Measurements from ENCODE around the gene TAGLN3. TPM values are rescaled to one million over a fixed set of nuclear protein-coding genes. Genes with fewer than 3 reads are reported as not detected.
A peak's percentile ranks its signal among the peaks of the same experiment; 100 is the strongest.

TAGLN3 gene
- total RNA-seq, 1 experiment from 2014 or later = not detected

- no peaks in the 10 kb centered on the region; the same call in 1 of the 2 replicates for H3K4me1 ChIP-seq
- TF ChIP-seq CTCF (IDR thresholded peaks at IDR 0.05; ENCODE audit: insufficient read depth in 1 of 2, low read depth in 1 of 2, low read length in 1 of 2, severe bottlenecking in 1 of 2, unreplicated experiment in 1 of 2) = no peak
- H3K36me3 ChIP-seq (ENCODE audit: control insufficient read depth, insufficient read depth, low read length) = no peaks in the 10 kb centered on the region; the same call in 1 of the 2 replicates
- TSS peak; percentile 49 for BruUV-seq (replicated peaks)
- H3K27me3 Mint-ChIP-seq (ENCODE audit: insufficient read depth, unreplicated experiment) = no peaks in the 10 kb centered on the region
- intact Hi-C loops (cut with micrococcal nuclease; ENCODE audit: unreplicated experiment) = no loop called here
- H3K4me1 Mint-ChIP-seq (ENCODE audit: low read depth, unreplicated experiment) = peaks cover 7% of the 10 kb centered on the region
- H3K9me3 ChIP-seq = no peaks in the 10 kb centered on the region
- H3K36me3 Mint-ChIP-seq (ENCODE audit: insufficient read depth, unreplicated experiment) = no peaks in the 10 kb centered on the region
- H3K4me3 Mint-ChIP-seq (ENCODE audit: unreplicated experiment) = peak overlapping the region; percentile 84
- ChIA-PET POLR2A (interaction anchor here (1.0 to 1.5 kb wide), 7 partner anchors 10 to 241 kb away, joined by 3 to 7 read pairs (median 5); partner anchors contain the start of gene C3orf52), CTCF (interaction anchor here (1.0 to 2.0 kb wide), 9 partner anchors 9 to 402 kb away, joined by 3 to 25 read pairs (median 8); no protein-coding TSS in a partner anchor)
- peak overlapping the region; percentile 88 for H3K27ac Mint-ChIP-seq (ENCODE audit: unreplicated experiment)
- H3K27me3 ChIP-seq (replicated peaks; ENCODE audit: control insufficient read depth, insufficient read depth, low read length) = no peaks in the 10 kb centered on the region
- peak overlapping the region; percentile 79 for H3K4me3 ChIP-seq (ENCODE audit: low read depth, low read length)
- no peaks in the 10 kb centered on the region for H3K9me3 Mint-ChIP-seq (ENCODE audit: unreplicated experiment)
- DNase-seq = no peak
Measured at GRCh38 chr3:111979434-111980038, 19.2 kb upstream of the TAGLN3 start.

- H3K4me1 Mint-ChIP-seq (ENCODE audit: low read depth, unreplicated experiment) = peaks cover 7% of the 10 kb centered on the region
- TF ChIP-seq CTCF (IDR thresholded peaks at IDR 0.05; ENCODE audit: insufficient read depth in 1 of 2, low read depth in 1 of 2, low read length in 1 of 2, severe bottlenecking in 1 of 2, unreplicated experiment in 1 of 2) = no peak
- ChIA-PET CTCF (interaction anchor here (0.8 kb wide), 1 partner anchor 63 kb away, joined by 4 read pairs; no protein-coding TSS in a partner anchor), POLR2A (no interaction called here)
- no TSS peak for BruUV-seq (replicated peaks)
- H3K9me3 Mint-ChIP-seq (ENCODE audit: unreplicated experiment) = no peaks in the 10 kb centered on the region
- H3K4me3 Mint-ChIP-seq (ENCODE audit: unreplicated experiment) = no peak overlapping the region
- Histone ChIP-seq H3K27me3 (replicated peaks; ENCODE audit: control insufficient read depth, insufficient read depth, low read length) (no peaks in the 10 kb centered on the region), H3K9me3 (no peaks in the 10 kb centered on the region), H3K36me3 (ENCODE audit: control insufficient read depth, insufficient read depth, low read length) (no peaks in the 10 kb centered on the region; the same call in 1 of the 2 replicates), H3K4me1 (no peaks in the 10 kb centered on the region; the same call in 1 of the 2 replicates), H3K4me3 (ENCODE audit: low read depth, low read length) (no peak overlapping the region)
- no peaks in the 10 kb centered on the region for H3K27me3 Mint-ChIP-seq (ENCODE audit: insufficient read depth, unreplicated experiment)
- peaks cover 7% of the 10 kb centered on the region for H3K36me3 Mint-ChIP-seq (ENCODE audit: insufficient read depth, unreplicated experiment)
- no peak for DNase-seq
- H3K27ac Mint-ChIP-seq (ENCODE audit: unreplicated experiment) = no peak overlapping the region
- intact Hi-C loops (cut with micrococcal nuclease; ENCODE audit: unreplicated experiment) = no loop called here
Measured at GRCh38 chr3:111980716-111981456, 17.8 kb upstream of the TAGLN3 start.

GRCh38 chr3:111981457-111981763, 17.3 kb upstream of the TAGLN3 start:
- H3K4me1 ChIP-seq = no peaks in the 10 kb centered on the region; the same call in 1 of the 2 replicates
- H3K36me3 ChIP-seq (ENCODE audit: control insufficient read depth, insufficient read depth, low read length) = no peaks in the 10 kb centered on the region; the same call in 1 of the 2 replicates
- Mint-ChIP-seq H3K4me1 (ENCODE audit: low read depth, unreplicated experiment) (peaks cover 7% of the 10 kb centered on the region), H3K27me3 (ENCODE audit: insufficient read depth, unreplicated experiment) (no peaks in the 10 kb centered on the region), H3K4me3 (ENCODE audit: unreplicated experiment) (no peak overlapping the region), H3K27ac (ENCODE audit: unreplicated experiment) (no peak overlapping the region), H3K36me3 (ENCODE audit: insufficient read depth, unreplicated experiment) (peaks cover 12% of the 10 kb centered on the region), H3K9me3 (ENCODE audit: unreplicated experiment) (no peaks in the 10 kb centered on the region)
- ChIA-PET POLR2A (no interaction called here), CTCF (interaction anchor here (0.8 kb wide), 1 partner anchor 62 kb away, joined by 4 read pairs; no protein-coding TSS in a partner anchor)
- BruUV-seq (replicated peaks) = no TSS peak
- intact Hi-C loops (cut with micrococcal nuclease; ENCODE audit: unreplicated experiment) = no loop called here
- H3K27me3 ChIP-seq (replicated peaks; ENCODE audit: control insufficient read depth, insufficient read depth, low read length) = no peaks in the 10 kb centered on the region
- H3K9me3 ChIP-seq = no peaks in the 10 kb centered on the region
- H3K4me3 ChIP-seq (ENCODE audit: low read depth, low read length) = no peak overlapping the region
- TF ChIP-seq CTCF (IDR thresholded peaks at IDR 0.05; ENCODE audit: insufficient read depth in 1 of 2, low read depth in 1 of 2, low read length in 1 of 2, severe bottlenecking in 1 of 2, unreplicated experiment in 1 of 2) = no peak
- no peak for DNase-seq

Measured in Caco-2 (cell line).